Activated gamma-delta T cell (primary cell): Measurements from ENCODE around the gene MYBL2.
"Not testable (repeated sequence)": the region's sequence is repeated elsewhere in the genome, so short reads cannot be mapped to it uniquely, and the experiment has no call there.

Experiments used
- DNase-seq: peaks from one replicate; lab custom pipeline; 2025; lab: John Stamatoyannopoulos, UW

The MYBL2 gene

DNA sequence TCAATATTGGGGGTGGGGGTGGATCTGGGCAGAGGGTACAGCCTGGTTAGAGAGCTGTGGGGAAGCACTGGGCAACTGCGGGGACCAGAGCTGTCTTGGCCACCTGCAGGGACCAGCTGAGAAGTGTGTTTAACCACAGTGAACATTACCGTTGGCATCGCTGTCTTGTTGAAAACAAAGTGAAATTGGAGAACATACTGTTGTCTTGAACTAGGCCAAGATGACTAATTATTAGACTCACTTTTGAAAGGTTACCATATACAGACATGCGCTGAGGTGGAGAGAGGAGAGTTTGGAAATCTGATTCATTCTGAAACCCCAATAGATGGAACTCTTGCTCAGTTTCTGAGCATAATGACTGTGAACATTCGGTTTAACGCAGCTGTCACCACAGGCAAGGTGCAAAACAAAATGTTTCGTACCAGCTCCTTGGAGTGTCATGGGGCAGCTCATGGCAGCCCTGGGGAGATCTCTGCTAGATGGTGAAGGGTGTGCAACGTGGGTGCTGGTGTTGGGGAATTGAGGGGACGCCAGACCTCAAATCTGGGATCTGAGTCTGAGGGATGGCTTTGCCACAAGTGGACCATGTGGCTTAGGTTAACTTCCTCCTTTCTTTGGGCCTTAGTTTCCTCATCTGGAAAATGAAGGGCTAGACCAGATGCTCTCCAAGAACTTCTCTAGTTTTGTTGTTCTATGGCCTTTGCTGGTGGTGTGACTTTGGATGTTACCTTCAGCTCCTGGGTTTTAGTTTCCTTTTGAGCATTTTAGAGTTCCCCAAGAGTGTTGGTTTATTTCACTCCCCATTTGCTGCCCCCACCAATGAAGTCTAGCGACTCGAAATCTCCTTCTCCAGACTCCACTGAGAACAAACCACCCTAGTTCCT is 84.5 kb downstream of the MYBL2 start:
- DNase-seq = no peak

DNA sequence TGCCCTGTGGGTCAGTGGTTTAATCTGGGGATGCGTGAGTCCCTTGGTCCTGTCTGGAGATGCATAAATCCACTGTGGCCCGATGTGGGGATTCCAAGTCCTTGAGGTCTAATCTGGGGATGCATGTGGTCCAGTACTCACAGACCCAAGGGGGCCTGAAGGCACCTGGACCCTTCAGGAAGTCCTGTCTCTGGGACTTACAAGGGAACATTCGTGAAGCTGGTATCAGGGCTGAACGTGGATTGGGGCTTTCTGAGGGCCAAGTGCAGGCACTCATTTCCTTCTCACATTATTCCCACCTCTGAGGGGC is 85.1 kb downstream of the MYBL2 start:
- DNase-seq = no peak

DNA sequence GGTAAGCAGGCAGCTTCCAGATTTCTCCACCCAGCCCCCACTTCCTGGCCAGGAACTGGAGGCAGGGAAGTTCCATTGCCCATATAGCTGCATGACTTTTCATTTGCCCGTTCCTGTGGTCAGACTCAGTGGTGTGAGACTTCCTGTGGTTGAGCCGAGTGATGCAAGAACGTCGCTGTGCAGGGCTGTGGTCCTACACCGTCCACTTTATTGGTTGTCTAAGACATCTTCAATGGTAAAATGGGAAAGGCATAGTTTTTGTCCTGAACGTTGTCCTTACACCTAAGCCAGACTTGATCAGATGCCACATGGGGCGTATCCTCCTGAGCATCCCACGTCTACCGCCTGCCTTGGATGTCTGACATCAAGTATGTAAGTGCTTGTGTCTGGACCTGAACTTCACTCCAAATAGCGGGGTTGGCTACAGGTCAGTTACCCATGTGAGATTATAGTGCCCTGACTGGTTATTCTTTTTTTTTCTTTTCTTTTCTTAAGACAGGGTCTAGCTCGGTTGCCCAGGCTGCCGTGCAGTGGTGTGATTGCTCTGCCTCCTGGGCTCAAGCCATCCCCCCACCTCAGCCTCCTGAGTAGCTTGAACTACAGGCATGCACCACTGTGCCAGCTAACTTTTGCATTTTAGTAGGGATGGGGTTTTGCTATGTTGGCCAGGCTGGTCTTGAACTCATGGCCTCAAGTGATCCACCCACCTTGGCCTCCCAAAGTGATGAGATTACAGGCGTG is 85.8 kb downstream of the MYBL2 start:
- no peak for DNase-seq

DNA sequence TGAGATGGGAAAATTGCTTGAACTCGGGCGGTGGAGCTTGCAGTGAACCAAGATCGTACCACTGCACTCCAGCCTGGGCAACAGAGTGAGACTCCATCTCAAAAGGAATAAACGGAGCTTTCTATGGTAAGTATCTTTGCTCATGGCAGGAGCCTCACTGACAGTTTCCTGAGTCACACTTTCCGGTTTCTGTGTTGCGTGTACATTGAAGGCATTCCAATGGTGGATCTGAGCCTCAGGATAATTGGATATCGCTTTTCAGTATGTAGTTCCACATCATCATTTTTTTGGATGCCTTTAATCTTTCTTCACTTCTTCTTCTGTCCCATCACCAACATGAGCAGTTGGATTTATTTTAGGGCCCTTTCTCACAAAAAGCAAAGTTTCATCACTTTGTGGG is 88.5 kb downstream of the MYBL2 start:
- no peak for DNase-seq

DNA sequence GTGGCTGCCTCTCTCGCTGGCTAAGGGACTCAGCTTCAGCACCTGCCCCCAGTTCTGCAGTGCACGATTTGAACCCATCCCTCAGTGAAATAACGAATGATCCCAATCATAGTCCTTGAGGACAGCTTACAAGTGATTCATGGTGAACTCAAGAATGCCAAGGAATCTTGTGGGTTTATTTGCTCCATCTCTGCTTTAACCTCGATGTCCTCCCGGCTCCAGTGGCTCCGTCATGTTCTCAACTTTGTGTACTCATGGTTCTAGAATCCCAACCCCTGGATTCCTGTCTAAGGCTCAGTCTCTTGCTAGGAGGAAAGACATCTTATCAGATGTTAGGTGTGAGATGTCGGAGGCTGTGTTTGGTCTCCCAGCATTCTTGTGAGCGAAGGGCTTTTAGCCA is 88.9 kb downstream of the MYBL2 start:
- DNase-seq = no peak

DNA sequence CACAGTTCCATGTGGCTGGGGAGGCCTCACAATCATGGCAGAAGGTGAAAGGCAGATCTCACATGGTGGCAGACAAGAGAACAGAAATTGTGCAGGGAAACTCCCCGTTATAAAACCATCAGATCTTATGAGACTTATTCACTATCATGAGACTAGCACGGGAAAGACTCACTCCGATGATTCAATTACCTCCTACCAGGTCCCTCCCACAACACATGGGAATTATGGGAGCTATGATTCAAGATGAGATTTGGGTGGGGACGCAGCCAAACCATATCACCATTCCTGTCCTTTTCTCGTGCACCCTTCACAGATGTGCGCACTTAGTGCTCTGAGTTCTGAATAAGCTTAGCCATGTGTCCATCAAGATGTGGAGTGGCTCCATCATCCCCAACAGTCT is 91.0 kb downstream of the MYBL2 start:
- DNase-seq = not testable (repeated sequence)

DNA sequence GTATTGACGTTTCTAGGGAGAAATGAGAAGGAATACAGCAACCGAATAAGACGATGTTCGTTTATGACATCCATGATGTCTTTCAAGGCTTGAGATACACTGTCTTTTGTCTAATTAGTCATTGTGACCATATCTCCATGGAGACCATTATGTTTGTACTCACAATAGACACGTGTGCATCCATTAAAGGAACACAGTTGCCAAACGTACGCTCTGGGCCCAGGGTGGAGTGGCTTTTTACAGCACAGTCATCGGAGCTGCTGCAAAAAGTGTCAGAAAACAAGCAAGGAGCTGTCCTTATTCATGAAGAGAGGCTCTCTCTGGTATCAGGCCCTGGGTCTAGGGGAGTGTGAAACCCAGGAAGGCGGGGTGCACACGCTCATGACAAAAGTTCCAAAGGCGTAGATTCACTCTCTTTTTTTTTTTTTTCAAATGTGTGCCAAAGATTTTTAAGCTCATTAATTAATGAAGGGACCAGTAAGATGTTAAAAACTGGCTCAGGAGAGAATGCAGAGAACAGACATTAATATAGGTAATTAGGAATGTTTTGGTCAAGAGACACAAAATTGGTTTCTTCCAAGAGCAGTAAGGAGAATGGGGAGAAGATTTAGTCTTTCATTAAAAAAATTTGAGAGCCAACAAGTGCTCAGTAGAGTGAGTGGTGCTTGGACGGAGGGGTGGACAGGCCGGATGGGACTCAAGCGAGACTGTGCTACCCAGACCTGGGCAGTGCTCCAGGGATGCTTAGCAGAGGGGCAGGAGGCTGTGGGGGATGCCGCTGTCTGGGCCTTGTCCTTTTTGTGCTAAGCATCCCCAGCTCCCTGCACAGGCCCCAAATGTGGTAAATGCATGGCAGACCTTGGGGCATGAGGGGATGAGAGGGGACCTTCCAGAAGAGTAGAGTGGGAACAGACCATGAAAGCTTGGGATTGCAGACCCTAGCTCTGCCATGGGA is 94.7 kb downstream of the MYBL2 start:
- DNase-seq = no peak

DNA sequence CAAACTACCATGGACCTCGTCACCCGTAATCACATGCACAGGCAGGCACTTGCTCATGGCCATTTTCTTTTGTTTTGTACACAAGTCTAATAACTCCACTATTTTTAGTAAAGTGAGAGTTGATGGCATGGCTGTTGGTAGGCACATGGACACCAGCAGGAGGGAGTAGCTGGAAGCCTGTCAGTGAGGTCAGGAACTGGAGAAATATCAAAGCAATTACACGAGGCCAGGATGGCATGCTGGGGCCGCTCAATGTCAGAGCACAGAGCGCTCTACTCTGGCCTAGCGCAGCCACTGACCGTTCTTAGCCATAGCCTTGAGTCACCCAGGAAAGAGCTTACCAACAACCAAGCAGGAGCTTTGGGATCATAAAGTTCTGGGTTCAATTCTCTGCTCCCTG is 96.0 kb downstream of the MYBL2 start:
- no peak for DNase-seq

DNA sequence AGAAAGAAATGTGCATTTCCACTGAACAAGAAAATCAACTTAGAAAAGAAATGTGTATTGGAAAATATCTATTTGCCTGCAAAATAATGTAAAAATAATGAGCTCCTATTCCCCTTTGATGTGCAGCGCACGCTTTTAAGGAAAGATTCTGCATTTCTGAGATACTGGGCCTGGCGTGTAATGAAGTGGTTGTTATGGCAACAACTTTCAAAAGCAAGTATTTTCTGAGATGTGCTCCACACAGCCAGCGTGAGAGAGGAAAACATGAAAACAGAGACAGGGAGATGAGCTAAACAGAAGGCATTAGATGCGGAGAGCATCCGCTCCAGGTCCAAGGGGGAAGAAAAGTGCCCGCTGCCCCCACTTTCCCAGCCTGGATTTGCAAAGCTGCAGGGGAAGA is 99.0 kb downstream of the MYBL2 start:
- DNase-seq = no peak
